Fibroblast of villous mesenchyme (primary cell): Measurements from ENCODE around the gene TMEM237. TPM values are rescaled to one million over a fixed set of nuclear protein-coding genes. Genes with fewer than 3 reads are reported as not detected.
"Not testable (repeated sequence)": the region's sequence is repeated elsewhere in the genome, so short reads cannot be mapped to it uniquely, and the experiment has no call there.

Experiments
- DNase-seq: peaks from one replicate; pipeline ENCODE4 v3.0.0-alpha.2; 2010; ENCODE audit warnings: low read depth
- H3K4me3 ChIP-seq: 2 replicates; pipeline ENCODE4 v1.5.1; 2011; ENCODE audit warnings: low read depth, mild to moderate bottlenecking, low read length
- total RNA-seq: library from RNA; depleted of rRNA; stranded (reverse); fragments of >200 nt; gene quantifications from 2 replicates; pipeline ENCODE4 v1.2.3, GENCODE V29; 2012
- TF ChIP-seq, protein P1 (sequence below): IDR thresholded peaks from 2 replicates; pipeline ENCODE4 v1.5.1; 2012; ENCODE audit warnings: low read depth, mild to moderate bottlenecking, low read length; ENCODE audit not compliant: insufficient read depth

Gene TMEM237
- total RNA-seq, 1 donor = 76.9 TPM

DNA sequence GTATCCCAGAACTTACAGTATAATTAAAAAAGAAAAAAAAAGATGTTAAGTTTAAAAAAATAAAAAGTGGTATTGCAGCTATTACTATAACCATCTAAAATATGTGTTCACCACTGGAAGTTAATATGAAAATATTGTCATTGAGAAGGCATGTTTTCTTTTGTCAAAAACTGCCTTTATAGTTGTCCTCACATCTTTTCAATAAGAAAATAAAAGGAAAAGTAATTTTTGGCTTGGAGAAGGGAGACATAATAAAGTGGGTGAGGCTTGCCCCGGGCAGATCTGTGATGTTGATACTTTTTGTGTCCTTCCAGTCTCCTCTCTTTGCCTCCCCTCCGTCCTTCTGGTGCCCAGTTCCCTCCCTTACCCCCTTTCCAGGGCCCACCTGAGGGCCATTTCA lies 30.2 kb upstream of the TMEM237 start:
- no peak overlapping the region for H3K4me3 ChIP-seq
- TF ChIP-seq, protein P1, sequence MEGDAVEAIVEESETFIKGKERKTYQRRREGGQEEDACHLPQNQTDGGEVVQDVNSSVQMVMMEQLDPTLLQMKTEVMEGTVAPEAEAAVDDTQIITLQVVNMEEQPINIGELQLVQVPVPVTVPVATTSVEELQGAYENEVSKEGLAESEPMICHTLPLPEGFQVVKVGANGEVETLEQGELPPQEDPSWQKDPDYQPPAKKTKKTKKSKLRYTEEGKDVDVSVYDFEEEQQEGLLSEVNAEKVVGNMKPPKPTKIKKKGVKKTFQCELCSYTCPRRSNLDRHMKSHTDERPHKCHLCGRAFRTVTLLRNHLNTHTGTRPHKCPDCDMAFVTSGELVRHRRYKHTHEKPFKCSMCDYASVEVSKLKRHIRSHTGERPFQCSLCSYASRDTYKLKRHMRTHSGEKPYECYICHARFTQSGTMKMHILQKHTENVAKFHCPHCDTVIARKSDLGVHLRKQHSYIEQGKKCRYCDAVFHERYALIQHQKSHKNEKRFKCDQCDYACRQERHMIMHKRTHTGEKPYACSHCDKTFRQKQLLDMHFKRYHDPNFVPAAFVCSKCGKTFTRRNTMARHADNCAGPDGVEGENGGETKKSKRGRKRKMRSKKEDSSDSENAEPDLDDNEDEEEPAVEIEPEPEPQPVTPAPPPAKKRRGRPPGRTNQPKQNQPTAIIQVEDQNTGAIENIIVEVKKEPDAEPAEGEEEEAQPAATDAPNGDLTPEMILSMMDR = no peak
- DNase-seq = no peak

GRCh38 chr2:201671205-201671604 lies 27.9 kb upstream of the TMEM237 start:
- DNase-seq, H3K4me3 ChIP-seq: not testable (repeated sequence)

DNA sequence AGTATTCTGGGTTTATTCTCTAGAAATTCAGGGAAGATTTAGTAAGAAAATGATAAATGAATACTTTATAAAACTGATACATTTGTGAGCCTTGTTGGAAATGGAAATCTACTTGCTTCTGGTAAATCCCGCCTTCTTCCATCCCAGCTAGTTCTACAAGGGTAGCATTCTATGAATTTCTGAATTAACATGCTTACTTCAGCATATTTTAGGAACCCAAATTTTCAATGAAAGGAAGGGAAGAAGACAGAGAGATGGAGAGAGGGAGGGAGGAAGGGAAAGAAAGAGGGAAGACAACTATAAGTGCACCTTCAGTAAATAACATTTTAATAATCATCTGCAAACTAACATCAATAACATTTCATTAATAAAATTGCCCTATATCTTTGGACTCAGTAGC lies 26.6 kb upstream of the TMEM237 start:
- no peak overlapping the region for H3K4me3 ChIP-seq
- TF ChIP-seq, protein P1 = no peak
- DNase-seq = no peak

- TF ChIP-seq, protein P1 = no peak
- DNase-seq = no peak
- H3K4me3 ChIP-seq = no peak overlapping the region
These were observed 25.2 kb upstream of the TMEM237 start for GRCh38 chr2:201668402-201668910.

DNA sequence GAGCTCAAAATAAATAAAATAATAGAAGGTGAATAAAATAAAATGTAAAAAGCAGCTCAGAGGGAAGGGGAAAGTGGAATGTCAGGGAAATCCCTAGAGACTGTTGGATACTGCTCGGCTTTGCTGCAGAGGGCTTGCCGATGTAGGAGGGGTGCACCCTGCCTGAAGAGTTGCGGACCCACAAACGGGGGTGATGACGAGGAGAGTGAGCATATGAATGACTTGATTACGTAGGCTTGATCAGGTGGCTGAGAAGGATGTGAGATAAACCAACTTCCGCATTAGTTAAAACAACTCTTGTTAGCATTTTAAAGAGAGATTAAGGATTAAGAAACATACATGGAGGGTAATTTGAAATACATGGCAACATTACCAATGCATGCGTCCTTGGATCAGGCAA lies 21.0 kb upstream of the TMEM237 start:
- no peak overlapping the region for H3K4me3 ChIP-seq
- TF ChIP-seq, protein P1 = no peak
- no peak for DNase-seq

DNA sequence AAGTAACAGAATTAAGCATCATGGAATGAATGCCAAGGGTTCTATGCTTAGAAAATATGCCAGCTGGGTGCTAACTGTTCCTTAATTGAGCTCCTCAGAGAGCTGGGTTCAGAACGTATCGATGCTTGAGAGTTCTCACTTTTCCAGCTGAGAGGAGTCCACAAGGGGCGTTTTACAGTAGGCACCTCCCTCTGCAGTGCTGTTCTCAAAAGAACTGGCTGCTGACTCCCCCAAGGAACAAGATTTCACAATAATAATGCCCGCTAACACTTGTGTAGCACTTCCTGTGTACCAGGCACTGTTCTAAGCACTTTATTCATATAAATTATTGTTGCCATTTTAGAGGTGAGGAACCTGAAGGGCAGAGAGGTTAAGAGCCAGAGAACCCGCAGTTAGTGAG lies 18.1 kb upstream of the TMEM237 start:
- TF ChIP-seq, protein P1 = no peak
- DNase-seq = no peak
- H3K4me3 ChIP-seq = no peak overlapping the region

DNA sequence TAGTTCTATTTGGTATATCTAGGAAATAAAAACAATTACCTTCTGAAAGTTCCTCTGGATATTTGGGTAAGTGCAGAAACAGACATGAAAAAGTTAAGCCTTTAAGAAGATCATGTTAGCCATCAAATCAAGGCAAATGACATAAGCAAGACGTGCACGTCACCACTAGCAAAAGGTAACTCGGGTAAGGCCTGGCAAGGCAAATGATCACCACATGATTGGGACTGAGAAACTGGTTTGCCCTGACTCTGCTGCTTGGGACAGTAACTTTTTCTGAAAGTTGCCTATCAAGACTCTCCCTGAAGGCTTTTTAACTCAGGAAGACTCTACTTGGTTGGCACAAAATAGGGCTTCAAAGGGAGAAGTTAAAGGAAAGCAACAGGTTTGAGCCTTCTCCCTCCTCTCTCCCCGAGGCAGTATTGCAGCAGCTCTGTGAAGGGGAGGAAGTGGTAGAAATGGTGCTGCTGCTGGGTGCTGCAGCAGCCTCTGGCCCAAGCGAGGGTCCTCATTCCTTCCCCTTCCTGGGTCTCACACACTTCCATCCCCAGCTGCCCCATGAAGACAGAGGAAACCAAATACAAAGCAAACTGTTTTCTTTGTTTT lies 17.1 kb upstream of the TMEM237 start:
- H3K4me3 ChIP-seq = no peak overlapping the region
- DNase-seq = no peak
- TF ChIP-seq, protein P1 = no peak
